Heart left ventricle (tissue), 16 donors: ENCODE data around the gene STK38. TPM values are rescaled to one million over a fixed set of nuclear protein-coding genes. Genes with fewer than 3 reads are reported as not detected.
"Not testable (repeated sequence)": the region's sequence is repeated elsewhere in the genome, so short reads cannot be mapped to it uniquely, and the experiment has no call there.

Experiments used
- ATAC-seq, 4 donors: fragments of 200-7000 bp; cut with Tn5 transposase; one replicate each; pipeline ENCODE4 v1.9.1; 2020 to 2022; ENCODE audit warnings: moderate library complexity in 4 of 4, mild to moderate bottlenecking in 3 of 4, moderate number of reproducible peaks in 1 of 4
- DNase-seq, 5 donors: peaks; one replicate each; pipeline ENCODE4 v3.0.0-alpha.2; 2020
- H3K27ac ChIP-seq, 12 donors: fragments of 200-600 bp; sonication (generic) in 4 of 12; one replicate each; pipeline versions ENCODE4 v1.5.0 to v1.8.0; 2016 to 2022; ENCODE audit warnings: mild to moderate bottlenecking in 2 of 12
- H3K27me3 ChIP-seq, 9 donors: fragments of 200-600 bp; sonication (generic) in 2 of 9; one replicate each; pipeline versions ENCODE4 v1.5.1 to v1.8.0; 2016 to 2022; ENCODE audit warnings: mild to moderate bottlenecking in 3 of 9
- H3K36me3 ChIP-seq, 9 donors: fragments of 200-600 bp; sonication (generic) in 2 of 9; one replicate each; pipeline versions ENCODE4 v1.5.0 to v1.8.0; 2018 to 2022; ENCODE audit warnings: mild to moderate bottlenecking in 2 of 9
- H3K4me1 ChIP-seq, 12 donors: fragments of 200-600 bp; sonication (generic) in 4 of 12; one replicate each; pipeline versions ENCODE4 v1.5.0 to v1.8.0; 2016 to 2022; ENCODE audit warnings: mild to moderate bottlenecking in 3 of 12
- H3K4me3 ChIP-seq, 12 donors: fragments of 200-600 bp; sonication (generic) in 4 of 12; one replicate each; pipeline versions ENCODE4 v1.5.0 to v1.8.0; 2017 to 2022; ENCODE audit warnings: mild to moderate bottlenecking in 9 of 12, moderate library complexity in 4 of 12
- H3K9me3 ChIP-seq, 12 donors: fragments of 200-600 bp; sonication (generic) in 4 of 12; one replicate each; pipeline versions ENCODE4 v1.5.0 to v1.8.0; 2016 to 2022; ENCODE audit warnings: mild to moderate bottlenecking in 1 of 12
- CTCF ChIP-seq, 12 donors: fragments of 200-600 bp; sonication (generic) in 4 of 12; IDR thresholded peaks; one replicate each; pipeline versions ENCODE4 v1.5.0 to v1.8.0; 2018 to 2022; ENCODE audit warnings: antibody characterized with exemption in 12 of 12, mild to moderate bottlenecking in 5 of 12
- POLR2A ChIP-seq, 2 donors: fragments of 450-650 bp; IDR thresholded peaks; one replicate each; pipeline ENCODE4 v1.6.1; 2017; ENCODE audit warnings: antibody characterized with exemption in 2 of 2, mild to moderate bottlenecking in 2 of 2, moderate library complexity in 2 of 2
- WGBS, 4 donors: extraction: QIAGEN DNeasy Blood & Tissue Kit in 2 of 4; methylation state at CpG; one replicate each; pipeline versions ENCODE4 v1.1.5 to v1.1.7; 2013 to 2018; 5-methylcytosine and 5-hydroxymethylcytosine counted together
- intact Hi-C, 10 donors: fragments of 100-400 bp; cut with DNase I; formaldehyde crosslinking; loops; one replicate each; pipeline versions ENCODE4 v1.11.1 to v1.14.2; 2022
- polyA plus RNA-seq, 2 donors: library from polyadenylated mRNA; stranded (reverse); fragments of 200-250 nt; gene quantifications; one replicate each; pipeline ENCODE4 v1.2.3, GENCODE V29; 2013
- total RNA-seq, 9 donors: library from RNA; depleted of rRNA in 2 of 9; stranded (reverse); fragments of >200 nt in 2 of 9; fragmentation: NEBNext Ultra II Directional in 3 of 9; extraction: Animal tissue kit (Norgen Biotek cat#: 25700) in 3 of 9; gene quantifications; one replicate each; pipeline versions ENCODE4 v1.1.0 to v1.2.4, GENCODE V29; 2016 to 2023
- donor health status: ischemic (EF 13 %, LVEDD 7.1; RV severe dilation, severe dysfunction).
- donor health status: healthy with polysubstance abuse.
- donor health status: DM: no; HTN: yes; CAD: no.
- donor health status: DM: no; HTN: no; CAD: no.
- donor health status: ischemic (EF 25% LVEDD 6.9; RV normal size, moderate dysfunction).
- donor health status: ischemic (EF 25% LVEDD 5.7; RV mildly dilated, moderate dysfunction).
- donor health status: healthy.
- donor health status: DM: yes; HTN: yes; CAD: no.
- donor health status: ischemic (EF 35%, LVEDD 5.7; RV mildly dilated, moderate dysfunction).
- donor health status: nonischemic (EF 11% LVEDD 7.7; RV severe dilation, severe dysfunction).
- donor health status: DM: yes; HTN: yes; CAD: no.
- donor health status: PGD.
- donor health status: ischemic (EF 29% LVEDD 5.4; RV normal size, mild dysfunction).
- donor health status: nonischemic (EF 23%, LVEDD 6.1; RV moderate dilation, normal function).

STK38 gene
- total and polyA plus RNA-seq, 11 donors: 14.3 to 32.8 (median 21.2) TPM

- peaks cover 0 to 45% (median 11%) of the 10 kb centered on the region in 12 donors for H3K4me1 ChIP-seq
- H3K36me3 ChIP-seq: no peaks in the 10 kb centered on the region
- no peak overlapping the region for H3K4me3 ChIP-seq
- H3K27me3 ChIP-seq: no peaks in the 10 kb centered on the region
- DNase-seq (no peak), ATAC-seq (no peak)
- intact Hi-C loops: no loop called here
- H3K9me3 ChIP-seq: no peaks in the 10 kb centered on the region
- TF ChIP-seq CTCF (IDR thresholded peaks at IDR 0.05): no peak
- TF ChIP-seq POLR2A (IDR thresholded peaks at IDR 0.05): no peak
- no peak overlapping the region for H3K27ac ChIP-seq
These were observed 87.8 kb downstream of the STK38 start for GRCh38 chr6:36459501-36459900.

- ATAC-seq: no peak
- Histone ChIP-seq H3K27ac (no peak overlapping the region), H3K27me3 (no peaks in the 10 kb centered on the region), H3K4me3 (no peak overlapping the region), H3K4me1 (peaks cover 0 to 13% (median 3%) of the 10 kb centered on the region in 12 donors), H3K9me3 (no peaks in the 10 kb centered on the region), H3K36me3 (peaks cover 0 to 27% (median 17%) of the 10 kb centered on the region in 9 donors)
- 91 to 96% (median 93%) methylated on average over 3 of the region's 3 CpGs for WGBS, 4 donors
- TF ChIP-seq CTCF (IDR thresholded peaks at IDR 0.05) (no peak), POLR2A (IDR thresholded peaks at IDR 0.05) (no peak)
- no peak for DNase-seq
- intact Hi-C loops: no loop called here
These were observed 91.7 kb downstream of the STK38 start for GRCh38 chr6:36455486-36456027.

GRCh38 chr6:36452897-36453296 is 94.4 kb downstream of the STK38 start:
- H3K27me3 ChIP-seq, H3K4me1 ChIP-seq, ATAC-seq, H3K9me3 ChIP-seq, DNase-seq, intact Hi-C loops, H3K27ac ChIP-seq, H3K4me3 ChIP-seq: not testable (repeated sequence)
- WGBS, 4 donors: 98 to 100% (median 98%) methylated on average over 8 of the region's 8 CpGs
- peaks cover 0 to 39% (median 21%) of the 10 kb centered on the region in 9 donors for H3K36me3 ChIP-seq

GRCh38 chr6:36449173-36449572 is 98.1 kb downstream of the STK38 start:
- not testable (repeated sequence) for H3K27ac ChIP-seq, ATAC-seq, DNase-seq, H3K27me3 ChIP-seq, H3K4me3 ChIP-seq, H3K9me3 ChIP-seq
- H3K4me1 ChIP-seq: peaks cover 5 to 24% (median 16%) of the 10 kb centered on the region in 12 donors
- WGBS, 4 donors: 96 to 99% (median 98%) methylated on average over 10 of the region's 10 CpGs
- intact Hi-C loops: loop anchor here in 4 of 10 donors (5.0 to 10.0 kb wide), 3 partner anchors 96 to 146 kb away; partner anchors contain the start of genes SRSF3 (in 2 of the 4) and STK38 (in 2 of the 4)
- peaks cover 0 to 39% (median 21%) of the 10 kb centered on the region in 9 donors for H3K36me3 ChIP-seq

GRCh38 chr6:36445621-36446020 is 101.7 kb downstream of the STK38 start:
- peaks cover 8 to 48% (median 34%) of the 10 kb centered on the region in 12 donors for H3K4me1 ChIP-seq
- intact Hi-C loops: loop anchor here in 4 of 10 donors (2.0 to 10.0 kb wide), 4 partner anchors 99 to 149 kb away; partner anchors contain the start of genes STK38 (in 3 of the 4) and SRSF3 (in 2 of the 4)
- TF ChIP-seq CTCF (IDR thresholded peaks at IDR 0.05) (no peak), POLR2A (IDR thresholded peaks at IDR 0.05) (no peak)
- H3K9me3 ChIP-seq: peaks cover 0 to 6% (median 0%) of the 10 kb centered on the region in 12 donors
- no peaks in the 10 kb centered on the region for H3K27me3 ChIP-seq
- ATAC-seq (no peak), DNase-seq (no peak)
- H3K4me3 ChIP-seq: no peak overlapping the region
- H3K36me3 ChIP-seq: peaks cover 0 to 12% (median 0%) of the 10 kb centered on the region in 9 donors
- peak overlapping the region in 1 of 12 donors; percentile 40 for H3K27ac ChIP-seq
